Endometrium (tissue), 2 donors: Measurements from ENCODE around the gene MAPKAP1.
"Not testable (repeated sequence)": the region's sequence is repeated elsewhere in the genome, so short reads cannot be mapped to it uniquely, and the experiment has no call there.

Experiments used
- FAIRE-seq: peaks from 2 replicates; lab custom pipeline; 2012; peaks lifted over from hg19 to GRCh38; lab: Jason Lieb, UNC
- donor health status: control.
- donor health status: control.

MAPKAP1 gene

GRCh38 chr9:125604196-125604595, 102.8 kb downstream of the MAPKAP1 start:
- FAIRE-seq, result no peak

GRCh38 chr9:125603478-125604021, 103.5 kb downstream of the MAPKAP1 start:
- no peak for FAIRE-seq

DNA sequence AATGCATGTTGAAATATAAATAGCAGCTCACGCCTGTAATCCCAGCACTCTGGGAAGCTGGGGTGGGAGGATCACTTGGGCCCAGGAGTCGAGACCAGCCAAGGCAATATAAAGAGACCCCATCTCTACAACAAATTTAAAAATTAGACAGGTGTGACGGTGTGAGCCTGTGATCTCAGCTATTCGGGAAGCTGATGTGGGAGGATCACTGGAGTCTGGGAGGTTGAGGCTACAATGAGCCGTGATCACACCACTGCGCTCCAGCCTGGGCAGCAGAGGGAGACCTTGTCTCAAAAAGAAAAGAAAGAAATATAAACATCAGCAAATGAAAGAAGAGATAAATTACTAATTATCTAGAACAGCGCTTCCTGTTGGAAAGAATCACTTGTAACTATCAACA, 105.0 kb downstream of the MAPKAP1 start:
- FAIRE-seq, result no peak

- no peak for FAIRE-seq
Observed at GRCh38 chr9:125600194-125600593, 106.8 kb downstream of the MAPKAP1 start.

- FAIRE-seq, result no peak
Observed at GRCh38 chr9:125594223-125594610, 112.8 kb downstream of the MAPKAP1 start.

DNA sequence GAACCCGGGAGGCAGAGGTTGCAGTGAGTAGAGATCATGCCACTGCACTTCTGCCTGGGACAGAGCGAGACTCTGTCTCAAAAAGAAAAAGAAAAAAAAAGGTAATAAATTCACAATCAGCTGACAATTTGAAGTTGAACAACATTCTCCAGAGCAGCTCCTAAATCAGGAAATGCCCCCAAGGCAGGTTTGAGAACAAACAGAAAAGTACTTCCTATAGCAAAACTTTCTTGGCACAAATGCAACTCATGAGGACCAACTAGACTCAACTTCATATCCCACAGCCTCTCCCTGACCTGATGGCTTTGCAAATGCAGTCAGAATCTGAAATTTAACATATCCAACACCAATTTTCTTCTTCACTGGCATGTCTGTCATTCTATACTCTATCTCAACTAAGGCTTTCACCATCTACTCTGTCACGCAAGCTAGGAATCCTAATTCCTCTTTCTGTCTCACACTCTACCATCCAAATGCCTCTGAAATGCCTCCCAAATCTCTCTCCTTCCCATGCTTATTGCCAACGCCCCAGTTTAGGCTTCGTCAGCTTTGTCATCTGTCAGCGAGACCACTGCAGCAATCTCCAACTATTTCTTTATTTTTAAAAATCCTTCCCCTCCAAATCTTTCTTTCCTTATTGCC, 113.3 kb downstream of the MAPKAP1 start:
- FAIRE-seq, result no peak

- FAIRE-seq, result no peak
Observed at GRCh38 chr9:125591888-125592287, 115.1 kb downstream of the MAPKAP1 start.

GRCh38 chr9:125591245-125591644, 115.8 kb downstream of the MAPKAP1 start:
- no peak for FAIRE-seq

- no peak for FAIRE-seq
Observed at GRCh38 chr9:125589287-125589686, 117.7 kb downstream of the MAPKAP1 start.

GRCh38 chr9:125587819-125588460, 119.1 kb downstream of the MAPKAP1 start:
- FAIRE-seq, result no peak

DNA sequence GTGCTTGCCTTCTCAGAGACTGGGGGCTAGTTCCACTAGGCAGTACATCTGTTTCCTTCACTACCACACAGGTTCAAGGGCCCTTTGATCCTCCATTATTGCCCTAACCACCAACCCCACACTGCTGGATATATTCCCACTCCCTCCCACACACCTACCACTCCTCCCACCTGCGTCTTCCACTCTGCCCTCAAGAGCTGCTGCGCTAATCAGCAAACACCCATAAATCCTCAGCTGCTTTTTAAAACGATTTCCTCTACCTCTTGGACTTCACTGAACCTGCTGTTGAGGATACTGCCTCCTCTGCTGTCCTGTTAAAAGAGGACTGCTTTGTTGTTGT, 120.9 kb downstream of the MAPKAP1 start:
- FAIRE-seq, result no peak

DNA sequence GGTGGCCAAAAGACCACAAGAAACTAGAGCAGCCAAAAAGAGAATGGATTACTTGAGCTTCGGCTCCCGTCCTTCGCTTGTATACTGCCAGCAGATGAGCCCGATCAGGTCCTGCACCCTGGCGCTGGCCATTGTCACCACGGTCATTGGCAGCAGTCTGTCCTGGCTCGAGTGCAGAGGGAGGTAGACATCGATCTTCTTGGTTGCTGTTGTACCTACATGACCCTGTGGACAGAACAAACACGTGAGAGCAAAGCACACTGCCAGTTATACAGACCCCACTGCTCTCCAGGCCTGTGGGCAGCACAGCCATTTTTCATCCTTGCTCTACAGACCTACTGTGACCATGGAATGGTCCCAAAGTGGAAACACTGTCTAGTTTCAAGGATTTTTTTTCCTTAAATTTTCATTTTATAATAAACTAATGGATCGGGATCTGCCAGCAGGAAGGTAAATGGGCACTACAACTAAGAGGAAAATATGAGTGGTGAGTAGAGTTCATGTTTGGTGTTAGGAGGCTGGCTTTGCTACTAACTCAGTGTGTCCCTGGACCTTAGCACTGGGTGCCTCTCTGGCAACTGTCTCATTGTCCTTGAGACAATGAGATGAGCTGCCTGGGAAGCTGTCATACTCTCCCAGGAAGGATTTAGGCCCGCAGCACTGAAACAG, 121.4 kb downstream of the MAPKAP1 start:
- FAIRE-seq, result no peak

DNA sequence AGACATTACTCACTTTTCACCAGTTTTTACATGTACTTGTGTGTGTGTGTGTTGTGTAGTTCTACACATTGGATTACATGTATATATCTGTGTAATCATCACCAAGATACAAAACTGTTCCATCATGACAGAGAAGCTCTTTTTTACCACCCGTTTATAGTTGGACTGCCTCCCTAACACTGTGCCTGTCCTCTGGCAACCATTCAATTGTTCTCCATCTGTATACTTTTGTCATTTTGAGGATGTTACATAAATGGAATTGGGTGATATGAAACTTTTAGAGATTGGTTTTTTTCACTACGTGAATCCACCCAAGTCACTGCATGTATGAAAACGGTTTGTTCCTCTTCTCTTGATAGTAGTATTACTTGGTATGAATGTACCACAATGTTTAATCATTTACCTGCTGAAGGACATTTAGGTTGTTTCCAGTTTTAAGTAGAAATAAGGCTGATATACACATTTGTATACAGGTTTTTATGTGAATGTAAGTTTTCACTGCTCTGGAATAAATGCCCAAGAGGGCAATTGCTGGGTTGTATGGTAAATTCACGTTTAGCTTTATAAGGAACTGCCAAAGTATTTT, 126.2 kb downstream of the MAPKAP1 start:
- no peak for FAIRE-seq

GRCh38 chr9:125579030-125579932, 127.7 kb downstream of the MAPKAP1 start:
- FAIRE-seq, result no peak

DNA sequence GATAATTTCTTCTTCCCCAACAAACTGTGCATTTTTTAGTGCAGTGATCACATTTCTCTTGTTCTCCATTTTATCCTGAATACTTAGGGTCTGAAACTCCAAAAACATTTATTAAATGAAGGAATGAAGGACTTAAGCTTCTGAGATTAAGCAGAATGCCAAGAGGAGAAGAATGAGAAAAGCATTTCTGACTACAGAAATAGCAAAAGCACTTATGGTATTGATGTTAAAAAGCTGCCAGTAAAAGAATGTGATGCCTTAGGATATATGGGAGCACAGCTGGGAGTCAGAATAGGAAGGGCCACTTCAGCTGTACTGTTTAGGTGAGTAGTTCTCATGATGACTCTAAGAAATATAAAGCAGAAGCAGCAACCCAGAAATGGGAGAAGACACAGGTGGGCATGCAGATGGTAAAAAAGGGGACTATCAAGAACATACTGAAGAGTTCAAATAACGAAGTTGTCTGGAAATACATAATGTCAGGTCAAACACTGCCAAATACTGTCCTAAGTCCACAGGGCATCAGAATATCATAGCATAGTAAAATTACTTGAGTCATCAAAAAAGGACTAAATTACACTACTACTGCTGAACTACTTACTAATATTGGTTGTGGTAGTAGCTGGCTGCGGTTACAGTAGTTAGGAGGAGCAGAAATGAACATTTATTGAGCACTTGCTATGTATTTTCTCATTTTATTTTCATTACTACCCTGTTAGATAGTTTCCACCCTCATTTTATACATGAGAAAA, 132.7 kb downstream of the MAPKAP1 start:
- FAIRE-seq, result no peak

GRCh38 chr9:125572461-125572860, 134.5 kb downstream of the MAPKAP1 start:
- FAIRE-seq, result not testable (repeated sequence)

DNA sequence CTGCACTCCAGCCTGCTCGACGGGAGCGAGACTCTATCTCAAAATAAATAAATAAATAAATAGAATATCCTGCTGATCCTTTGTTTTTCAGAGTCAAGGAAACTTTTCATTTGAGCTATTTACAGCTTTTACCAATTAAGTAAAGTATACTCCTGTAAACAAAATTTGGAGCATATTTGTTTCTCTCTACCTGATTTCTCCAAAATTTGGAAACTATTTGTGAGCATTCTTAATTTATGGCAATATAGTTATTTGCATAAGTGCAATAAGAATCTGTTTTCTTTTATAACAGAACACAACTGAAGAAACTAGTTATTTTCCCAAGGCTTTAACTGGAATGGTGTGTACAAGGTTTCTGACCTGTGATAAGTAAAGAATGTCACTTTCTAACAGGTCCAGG, 135.2 kb downstream of the MAPKAP1 start:
- FAIRE-seq, result not testable (repeated sequence)

DNA sequence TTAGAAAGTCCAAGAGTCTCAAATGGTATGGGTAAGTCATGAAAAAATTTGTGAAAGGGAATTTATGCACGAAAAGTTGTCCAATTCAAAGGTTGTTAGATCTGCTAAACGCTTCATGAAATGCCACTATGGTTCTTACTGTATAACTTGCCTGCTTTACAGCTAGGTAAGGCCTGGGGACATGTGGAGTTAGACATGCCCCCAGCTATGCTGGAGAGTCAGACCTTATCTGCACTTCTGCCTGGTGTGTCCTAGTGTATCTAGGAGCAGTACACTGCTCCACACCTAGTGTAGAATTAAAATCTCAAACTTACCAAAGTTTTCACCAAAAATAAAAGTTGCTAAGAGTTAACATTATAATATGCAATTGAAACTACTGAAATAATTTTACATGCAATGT, 136.8 kb downstream of the MAPKAP1 start:
- no peak for FAIRE-seq

GRCh38 chr9:125568621-125569020, 138.4 kb downstream of the MAPKAP1 start:
- no peak for FAIRE-seq

DNA sequence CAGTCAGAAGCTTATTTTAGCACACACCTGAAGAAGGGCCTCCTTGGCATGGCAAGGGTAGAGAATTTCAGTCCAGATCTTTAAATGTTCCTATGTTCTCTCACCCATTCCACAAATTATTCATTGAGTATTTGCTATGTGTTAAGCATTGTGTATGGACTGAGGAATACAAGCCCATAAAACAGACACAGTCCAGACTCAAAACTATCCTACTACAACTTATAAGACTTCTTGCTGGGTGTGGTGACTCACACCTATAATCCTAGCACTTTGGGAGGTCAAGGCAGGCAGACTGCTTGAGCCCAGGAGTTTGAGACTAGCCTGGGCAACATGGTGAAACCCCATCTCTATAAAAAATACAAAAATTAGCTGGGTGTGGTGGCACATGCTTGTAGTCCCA, 141.0 kb downstream of the MAPKAP1 start:
- FAIRE-seq, result not testable (repeated sequence)

GRCh38 chr9:125565126-125565525, 141.9 kb downstream of the MAPKAP1 start:
- FAIRE-seq, result no peak
